SU-DHL-6 (cell line): ENCODE measurements around the gene SEC61A2.

Experiments
- CTCF ChIP-seq: fragments of 200-600 bp; sonication (generic); IDR thresholded peaks from one replicate; pipeline ENCODE4 v1.5.1; 2017; ENCODE audit warnings: antibody characterized with exemption, mild to moderate bottlenecking, low read length, moderate library complexity; ENCODE audit not compliant: insufficient read depth, poor library complexity, severe bottlenecking
- EZH2phosphoT487 ChIP-seq: fragments of 200-600 bp; sonication (generic), shearing (Covaris generic); conservative IDR thresholded peaks from 2 replicates; pipeline ENCODE4 v1.6.1; 2018; ENCODE audit warnings: mild to moderate bottlenecking, antibody characterized with exemption, low read length, moderate library complexity, mixed read lengths

- TF ChIP-seq CTCF (no peak), EZH2phosphoT487 (no peak)
These were observed 15.8 kb upstream of the SEC61A2 start for GRCh38 chr10:12113627-12114026.
